MM.1S (cell line): ENCODE data around the gene INTS4.

Source experiments
- CTCF ChIP-seq: fragments of 300-600 bp; sonication (generic); IDR thresholded peaks from 2 replicates; pipeline ENCODE4 v1.5.1; 2016; ENCODE audit warnings: antibody characterized with exemption, low read length, mixed read lengths
- EZH2 ChIP-seq: fragments of 300-600 bp; sonication (generic); optimal IDR thresholded peaks from 2 replicates; pipeline ENCODE3; 2017; ENCODE audit warnings: low read depth, mild to moderate bottlenecking, antibody characterized with exemption, low read length, mixed read lengths

GRCh38 chr11:78040691-78041379, 46.4 kb upstream of the INTS4 start:
- TF ChIP-seq CTCF (no peak), EZH2 (no peak)
